Endothelial cell of umbilical vein (primary cell): ENCODE data around the gene SLC5A11.
A peak's percentile ranks its signal among the peaks of the same experiment; 100 is the strongest.

Experiments used
- EZH2 ChIP-seq: IDR thresholded peaks from 2 replicates; pipeline ENCODE4 v1.6.1; 2012; ENCODE audit warnings: borderline replicate concordance, low read depth, mild to moderate bottlenecking, moderate library complexity, low read length, inconsistent platforms; ENCODE audit not compliant: severe bottlenecking
- GATA2 ChIP-seq: IDR thresholded peaks from 2 replicates; pipeline ENCODE4 v1.7.0; 2011; ENCODE audit warnings: low read depth, mild to moderate bottlenecking, moderate library complexity, mixed read lengths, low read length; ENCODE audit not compliant: insufficient read length, insufficient read depth
- JUN ChIP-seq: IDR thresholded peaks from 2 replicates; pipeline ENCODE4 v1.6.1; 2011; ENCODE audit warnings: borderline replicate concordance, low read depth; ENCODE audit not compliant: insufficient read length, insufficient read depth
- POLR2A ChIP-seq: IDR thresholded peaks from 2 replicates; pipeline ENCODE4 v1.6.1; 2012; ENCODE audit warnings: low read depth, mild to moderate bottlenecking, control low read depth, low read length
- POLR2AphosphoS5 ChIP-seq: IDR thresholded peaks from 2 replicates; pipeline ENCODE4 v1.6.1; 2012; ENCODE audit warnings: low read depth, mild to moderate bottlenecking, control low read depth, low read length, moderate library complexity; ENCODE audit not compliant: insufficient read depth
- TF ChIP-seq, protein P1 (sequence below), 2 donors: IDR thresholded peaks; 1 replicate in 1 of 2; 2 replicates in 1 of 2; pipeline ENCODE4 v1.5.1; 2011; ENCODE audit warnings: low read length in 2 of 2, mild to moderate bottlenecking in 2 of 2, moderate library complexity in 2 of 2, control low read depth in 1 of 2, inconsistent platforms in 1 of 2, low read depth in 1 of 2; ENCODE audit not compliant: insufficient read depth in 1 of 2; ENCODE audit errors: extremely low read depth in 1 of 2
- TF ChIP-seq, protein P2 (sequence below): IDR thresholded peaks from 2 replicates; pipeline ENCODE4 v1.6.1; 2011; ENCODE audit not compliant: insufficient read depth, insufficient read length

DNA sequence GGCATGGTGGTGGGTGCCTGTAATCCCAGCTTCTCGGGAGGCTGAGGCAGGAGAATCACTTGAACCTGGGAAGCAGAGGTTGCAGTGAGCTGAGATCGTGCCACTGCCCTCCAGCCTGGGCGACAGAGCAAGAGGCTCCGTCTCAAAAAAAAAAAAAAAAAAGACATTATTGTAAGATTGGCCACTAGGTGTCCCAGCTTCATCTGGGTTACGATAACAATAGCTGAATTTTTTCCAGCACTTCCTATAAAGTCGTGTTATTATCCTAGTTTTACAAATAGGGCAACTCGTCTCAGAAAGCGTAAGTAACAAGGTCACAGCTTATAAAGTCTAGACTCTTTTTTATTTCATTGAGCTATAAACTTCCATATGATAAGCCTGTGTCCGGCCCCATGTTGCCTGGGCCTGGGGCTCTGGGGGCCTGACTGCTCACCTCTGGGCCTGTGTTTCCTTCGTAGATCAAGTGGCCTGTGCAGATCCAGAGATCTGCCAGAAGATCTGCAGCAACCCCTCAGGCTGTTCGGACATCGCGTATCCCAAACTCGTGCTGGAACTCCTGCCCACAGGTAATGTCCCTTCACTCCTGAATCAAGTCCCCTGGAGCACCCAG, 60.5 kb downstream of the SLC5A11 start:
- TF ChIP-seq JUN (no peak), EZH2 (no peak), POLR2A (no peak), POLR2AphosphoS5 (no peak), GATA2 (no peak)
- TF ChIP-seq, protein P1, sequence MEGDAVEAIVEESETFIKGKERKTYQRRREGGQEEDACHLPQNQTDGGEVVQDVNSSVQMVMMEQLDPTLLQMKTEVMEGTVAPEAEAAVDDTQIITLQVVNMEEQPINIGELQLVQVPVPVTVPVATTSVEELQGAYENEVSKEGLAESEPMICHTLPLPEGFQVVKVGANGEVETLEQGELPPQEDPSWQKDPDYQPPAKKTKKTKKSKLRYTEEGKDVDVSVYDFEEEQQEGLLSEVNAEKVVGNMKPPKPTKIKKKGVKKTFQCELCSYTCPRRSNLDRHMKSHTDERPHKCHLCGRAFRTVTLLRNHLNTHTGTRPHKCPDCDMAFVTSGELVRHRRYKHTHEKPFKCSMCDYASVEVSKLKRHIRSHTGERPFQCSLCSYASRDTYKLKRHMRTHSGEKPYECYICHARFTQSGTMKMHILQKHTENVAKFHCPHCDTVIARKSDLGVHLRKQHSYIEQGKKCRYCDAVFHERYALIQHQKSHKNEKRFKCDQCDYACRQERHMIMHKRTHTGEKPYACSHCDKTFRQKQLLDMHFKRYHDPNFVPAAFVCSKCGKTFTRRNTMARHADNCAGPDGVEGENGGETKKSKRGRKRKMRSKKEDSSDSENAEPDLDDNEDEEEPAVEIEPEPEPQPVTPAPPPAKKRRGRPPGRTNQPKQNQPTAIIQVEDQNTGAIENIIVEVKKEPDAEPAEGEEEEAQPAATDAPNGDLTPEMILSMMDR (IDR thresholded peaks at IDR 0.05; ENCODE audit: extremely low read depth in 1 of 2, insufficient read depth in 1 of 2, low read depth in 1 of 2, low read length in 2 of 2) = peak; percentile 27 to 43
- TF ChIP-seq, protein P2, sequence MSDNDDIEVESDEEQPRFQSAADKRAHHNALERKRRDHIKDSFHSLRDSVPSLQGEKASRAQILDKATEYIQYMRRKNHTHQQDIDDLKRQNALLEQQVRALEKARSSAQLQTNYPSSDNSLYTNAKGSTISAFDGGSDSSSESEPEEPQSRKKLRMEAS = no peak
